Body of pancreas (tissue), 4 donors: ENCODE data around the gene RPL38. TPM values are rescaled to one million over a fixed set of nuclear protein-coding genes. Genes with fewer than 3 reads are reported as not detected.

Source experiments
- ATAC-seq: fragments of 150-250 bp; one replicate; pipeline ENCODE4 v1.9.1; 2016
- DNase-seq, 4 donors: peaks; one replicate each; pipeline ENCODE4 v3.0.0-alpha.2; 2019
- H3K27ac ChIP-seq, 4 donors: fragments of 200-600 bp; sonication (generic); 1 replicate in 3 of 4; 2 replicates in 1 of 4; pipeline versions ENCODE4 v1.5.1 to v1.6.1; 2016 to 2019; ENCODE audit warnings: mild to moderate bottlenecking in 1 of 4, mixed read lengths in 1 of 4, moderate library complexity in 1 of 4
- H3K27me3 ChIP-seq, 2 donors: fragments of 200-600 bp; sonication (generic); one replicate each; pipeline ENCODE4 v1.6.0; 2016; ENCODE audit warnings: mild to moderate bottlenecking in 1 of 2
- H3K36me3 ChIP-seq, 2 donors: fragments of 200-600 bp; sonication (generic); replicated peaks in 1 of 2; 2 replicates each; pipeline ENCODE4 v1.5.1; 2016; ENCODE audit warnings: low read depth in 2 of 2; ENCODE audit not compliant: insufficient read depth in 1 of 2
- H3K4me1 ChIP-seq: fragments of 200-600 bp; sonication (generic); one replicate; pipeline ENCODE4 v1.6.0; 2016
- H3K4me3 ChIP-seq, 2 donors: fragments of 200-600 bp; sonication (generic); 1 replicate in 1 of 2; 2 replicates in 1 of 2; pipeline ENCODE4 v1.5.1; 2016 to 2019
- H3K9me3 ChIP-seq, 3 donors: fragments of 200-600 bp; sonication (generic); 1 replicate in 2 of 3; 2 replicates in 1 of 3; pipeline ENCODE4 v1.5.1; 2016
- POLR2A ChIP-seq, 3 donors: fragments of 450-650 bp; IDR thresholded peaks; one replicate each; pipeline ENCODE4 v1.6.1; 2016; ENCODE audit warnings: antibody characterized with exemption in 3 of 3, mild to moderate bottlenecking in 2 of 3
- WGBS, 2 donors: methylation state at CpG; one replicate each; pipeline ENCODE4 v1.1.5; 2017; 5-methylcytosine and 5-hydroxymethylcytosine counted together
- intact Hi-C: fragments of 100-400 bp; cut with DNase I; formaldehyde crosslinking; loops from one replicate; pipeline ENCODE4 v1.15.1; 2023
- total RNA-seq, 2 donors: library from RNA; depleted of rRNA; stranded (reverse); fragments of >200 nt; gene quantifications; one replicate each; pipeline ENCODE4 v1.1.0, GENCODE V29; 2016
- TF ChIP-seq, protein P1 (sequence below), 7 experiments: fragments of 450-650 bp in 4 of 7; fragments of 200-600 bp in 3 of 7; sonication (generic) in 3 of 7; IDR thresholded peaks; one replicate each; pipeline ENCODE4 v1.5.1; 2016 to 2019; ENCODE audit warnings: antibody characterized with exemption in 7 of 7

Gene RPL38
- total RNA-seq, 2 donors from 2014 or later, result 141 to 156 TPM

DNA sequence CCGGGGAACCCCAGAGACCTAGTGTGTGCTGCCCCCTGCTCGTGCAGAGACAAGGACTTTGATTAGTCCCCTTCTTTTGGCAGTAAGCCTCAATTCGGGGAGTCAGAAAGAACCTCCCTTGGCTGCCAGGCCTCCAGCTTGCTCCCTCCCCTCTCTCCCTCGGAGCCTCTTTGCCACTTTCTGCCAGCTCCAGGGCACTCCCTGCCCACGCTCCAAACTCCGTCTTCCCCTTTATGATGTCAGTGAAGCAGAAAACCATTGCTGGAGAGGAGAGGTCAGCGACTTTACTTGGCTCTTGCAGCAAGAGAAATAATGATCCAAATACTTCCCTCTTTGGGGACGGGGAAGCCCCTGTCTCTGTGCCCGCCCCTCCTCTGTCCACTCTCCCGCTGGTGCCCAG is 38.0 kb downstream of the RPL38 start:
- ATAC-seq (no peak), DNase-seq (peak in 1 of 4 donors; percentile 48)

DNA sequence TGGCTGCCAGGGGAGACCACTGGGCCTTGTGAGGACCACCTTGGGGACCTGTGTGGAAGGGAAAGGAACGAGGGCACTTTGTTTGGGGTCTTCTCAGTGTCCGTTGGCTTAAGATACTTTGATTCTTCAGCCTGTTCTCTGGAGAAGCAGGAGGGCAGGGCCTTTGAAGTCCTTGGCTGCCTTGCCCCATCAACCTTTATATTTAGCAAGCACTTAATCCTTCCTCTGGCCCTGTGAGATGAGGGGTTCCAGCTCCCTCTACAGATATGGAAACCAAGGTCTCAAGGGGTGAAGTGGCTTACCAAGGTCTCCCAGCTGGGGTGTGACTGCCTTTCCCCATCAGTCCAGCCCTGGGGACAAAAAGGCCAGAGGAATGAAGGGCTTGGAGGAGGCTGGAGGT is 38.4 kb downstream of the RPL38 start:
- WGBS, 2 donors, result 79 to 86% methylated on average over 1 to 2 of the region's 2 CpGs
- no peak for DNase-seq

More for the DNA sequence above, 38.0 kb downstream of the RPL38 start:
- Histone ChIP-seq H3K9me3 (no peaks in the 10 kb centered on the region), H3K27me3 (no peaks in the 10 kb centered on the region), H3K4me1 (no peaks in the 10 kb centered on the region), H3K27ac (no peak overlapping the region), H3K36me3 (no peaks in the 10 kb centered on the region), H3K4me3 (no peak overlapping the region)
- TF ChIP-seq POLR2A (IDR thresholded peaks at IDR 0.05), result no peak
- TF ChIP-seq, protein P1, sequence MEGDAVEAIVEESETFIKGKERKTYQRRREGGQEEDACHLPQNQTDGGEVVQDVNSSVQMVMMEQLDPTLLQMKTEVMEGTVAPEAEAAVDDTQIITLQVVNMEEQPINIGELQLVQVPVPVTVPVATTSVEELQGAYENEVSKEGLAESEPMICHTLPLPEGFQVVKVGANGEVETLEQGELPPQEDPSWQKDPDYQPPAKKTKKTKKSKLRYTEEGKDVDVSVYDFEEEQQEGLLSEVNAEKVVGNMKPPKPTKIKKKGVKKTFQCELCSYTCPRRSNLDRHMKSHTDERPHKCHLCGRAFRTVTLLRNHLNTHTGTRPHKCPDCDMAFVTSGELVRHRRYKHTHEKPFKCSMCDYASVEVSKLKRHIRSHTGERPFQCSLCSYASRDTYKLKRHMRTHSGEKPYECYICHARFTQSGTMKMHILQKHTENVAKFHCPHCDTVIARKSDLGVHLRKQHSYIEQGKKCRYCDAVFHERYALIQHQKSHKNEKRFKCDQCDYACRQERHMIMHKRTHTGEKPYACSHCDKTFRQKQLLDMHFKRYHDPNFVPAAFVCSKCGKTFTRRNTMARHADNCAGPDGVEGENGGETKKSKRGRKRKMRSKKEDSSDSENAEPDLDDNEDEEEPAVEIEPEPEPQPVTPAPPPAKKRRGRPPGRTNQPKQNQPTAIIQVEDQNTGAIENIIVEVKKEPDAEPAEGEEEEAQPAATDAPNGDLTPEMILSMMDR (IDR thresholded peaks at IDR 0.05), result no peak
- intact Hi-C loops, result no loop called here
- 58 to 82% methylated on average over 10 of the region's 10 CpGs for WGBS, 2 donors

DNA sequence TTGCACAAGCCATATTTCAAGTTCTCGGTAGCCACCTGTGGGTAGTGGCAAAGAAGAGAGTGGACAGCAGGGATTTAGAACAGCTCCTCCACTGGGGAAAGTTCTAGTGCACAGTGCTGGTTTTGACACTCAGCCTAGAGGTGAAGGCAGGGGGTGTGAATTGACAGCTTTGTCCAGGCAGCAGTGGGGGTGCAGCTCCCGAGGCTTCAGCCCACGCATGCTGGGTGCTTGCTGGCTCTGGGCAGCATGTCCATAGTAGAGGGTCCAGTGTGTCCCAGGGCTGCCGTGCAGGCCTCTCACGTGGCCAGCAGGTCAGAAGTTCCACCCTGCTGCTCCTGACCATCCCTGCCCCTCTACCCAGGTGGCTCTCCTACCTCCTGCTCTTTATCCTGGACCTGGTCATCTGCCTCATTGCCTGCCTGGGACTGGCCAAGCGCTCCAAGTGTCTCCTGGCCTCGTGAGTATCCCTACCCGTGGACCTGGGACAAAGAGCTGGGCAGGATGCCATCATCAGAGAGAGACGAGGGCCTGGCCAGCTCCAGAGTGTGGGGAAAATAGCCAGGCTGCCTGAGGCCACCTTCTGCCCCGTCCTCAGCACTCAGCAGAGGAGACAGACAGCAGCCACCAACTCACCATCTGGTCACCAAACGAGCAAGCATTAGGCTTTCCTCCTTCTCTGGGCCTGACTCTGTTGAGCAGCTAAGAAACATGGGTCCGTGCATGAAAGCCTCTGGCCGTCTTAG is 39.7 kb downstream of the RPL38 start:
- DNase-seq (no peak), ATAC-seq (no peak)
- Histone ChIP-seq H3K27ac (no peak overlapping the region), H3K4me1 (no peaks in the 10 kb centered on the region), H3K9me3 (no peaks in the 10 kb centered on the region), H3K27me3 (no peaks in the 10 kb centered on the region), H3K4me3 (no peak overlapping the region), H3K36me3 (no peaks in the 10 kb centered on the region)
- WGBS, 2 donors, result 80 to 94% methylated on average over 1 to 13 of the region's 13 CpGs
- TF ChIP-seq, protein P1 (IDR thresholded peaks at IDR 0.05), result no peak
- no peak for TF ChIP-seq POLR2A (IDR thresholded peaks at IDR 0.05)
- intact Hi-C loops, result no loop called here

More for the DNA sequence above, 38.4 kb downstream of the RPL38 start:
- TF ChIP-seq, protein P1 (IDR thresholded peaks at IDR 0.05), result no peak
- no peak for TF ChIP-seq POLR2A (IDR thresholded peaks at IDR 0.05)
- Histone ChIP-seq H3K27ac (no peak overlapping the region), H3K9me3 (no peaks in the 10 kb centered on the region), H3K4me3 (no peak overlapping the region), H3K27me3 (no peaks in the 10 kb centered on the region), H3K4me1 (no peaks in the 10 kb centered on the region), H3K36me3 (no peaks in the 10 kb centered on the region)
- intact Hi-C loops, result no loop called here
- no peak for ATAC-seq

DNA sequence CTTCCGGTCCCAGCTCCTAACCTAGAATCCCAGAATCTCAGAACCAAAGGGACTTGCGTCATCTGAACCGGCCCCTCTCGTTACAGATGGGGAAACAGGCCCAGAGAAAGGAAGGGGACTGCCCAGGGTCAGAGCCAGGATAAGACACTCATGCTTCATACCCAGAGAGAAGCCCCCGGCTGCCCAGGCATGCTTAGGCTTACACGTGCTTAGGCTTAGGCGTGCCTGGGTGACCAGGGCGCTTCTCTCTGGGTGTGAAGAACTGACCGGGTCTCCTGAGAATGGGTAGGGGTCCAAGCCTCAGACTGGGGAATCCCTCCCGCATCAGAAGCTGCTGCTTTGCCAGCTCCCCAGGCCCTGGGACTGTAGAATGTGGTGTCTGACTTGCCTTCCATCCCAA is 40.6 kb downstream of the RPL38 start:
- TF ChIP-seq, protein P1 (IDR thresholded peaks at IDR 0.05), result no peak
- TF ChIP-seq POLR2A (IDR thresholded peaks at IDR 0.05), result no peak
- Histone ChIP-seq H3K36me3 (no peaks in the 10 kb centered on the region), H3K9me3 (no peaks in the 10 kb centered on the region), H3K4me1 (no peaks in the 10 kb centered on the region), H3K27me3 (no peaks in the 10 kb centered on the region), H3K4me3 (no peak overlapping the region), H3K27ac (no peak overlapping the region)
- DNase-seq (no peak), ATAC-seq (no peak)
- 95 to 97% methylated on average over 5 to 10 of the region's 10 CpGs for WGBS, 2 donors
- intact Hi-C loops, result no loop called here

DNA sequence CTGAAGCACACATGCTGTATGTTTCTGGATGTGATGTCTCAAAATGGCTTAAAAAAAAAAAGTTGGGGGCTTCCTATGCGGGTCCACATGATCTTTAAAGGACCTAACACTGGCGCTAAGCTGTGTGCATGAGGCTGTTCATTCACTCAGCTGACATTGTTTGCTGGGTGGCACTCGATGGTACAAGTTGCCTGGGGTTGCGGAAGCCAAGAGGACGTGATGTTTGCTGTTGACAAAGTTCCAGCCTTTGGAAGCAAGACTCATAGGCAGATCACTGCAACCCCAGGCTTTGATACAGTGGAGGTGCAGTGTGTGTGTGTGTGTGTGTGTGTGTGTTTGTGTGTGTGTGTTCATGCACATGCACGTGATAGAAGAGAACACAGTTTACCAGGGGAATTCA is 41.1 kb downstream of the RPL38 start:
- Histone ChIP-seq H3K9me3 (no peaks in the 10 kb centered on the region), H3K4me1 (no peaks in the 10 kb centered on the region), H3K27me3 (no peaks in the 10 kb centered on the region), H3K27ac (no peak overlapping the region), H3K36me3 (no peaks in the 10 kb centered on the region), H3K4me3 (no peak overlapping the region)
- 77 to 80% methylated on average over 6 of the region's 6 CpGs for WGBS, 2 donors
- TF ChIP-seq, protein P1 (IDR thresholded peaks at IDR 0.05), result no peak
- no peak for TF ChIP-seq POLR2A (IDR thresholded peaks at IDR 0.05)
- ATAC-seq (no peak), DNase-seq (no peak)
- intact Hi-C loops, result no loop called here
